HepG2 (cell line): ENCODE measurements around the gene BRINP1. TPM values are rescaled to one million over a fixed set of nuclear protein-coding genes. Genes with fewer than 3 reads are reported as not detected.

ENCODE experiments used
- ATAC-seq: fragments of 200-7000 bp; cut with Tn5 transposase; 3 replicates; pipeline ENCODE4 v1.9.1; 2020; ENCODE audit warnings: mild to moderate bottlenecking, moderate library complexity
- BruUV-seq: library from RNA; stranded (reverse); fragments of 400-500 nt; replicated peaks from 2 replicates; lab custom pipeline; 2021; lab: Mats Ljungman, UMichigan
- CTCF ChIA-PET: fragments of 300-600 bp; formaldehyde crosslinking; extraction: SDS; loops from one replicate; lab custom pipeline; 2021; ENCODE audit warnings: low total read pairs, inconsistent platforms, low intra/inter-chr PET ratio; lab: Yijun Ruan, JAX
- POLR2A ChIA-PET: fragments of 350-600 bp; sonication (Branson Sonifier 250); formaldehyde crosslinking; loops from one replicate; lab custom pipeline; 2020; ENCODE audit warnings: antibody characterized with exemption, inconsistent platforms; lab: Yijun Ruan, JAX
- DNase-seq: peaks from one replicate; pipeline ENCODE4 v3.0.0-alpha.2; 2015; ENCODE audit warnings: low spot score
- FAIRE-seq: peaks from 3 replicates; lab custom pipeline; 2011; peaks lifted over from hg19 to GRCh38; lab: Jason Lieb, UNC
- H2AFZ ChIP-seq: one replicate; pipeline ENCODE4 v1.6.1; 2011; ENCODE audit warnings: low read length, inconsistent platforms
- H3K27ac ChIP-seq: fragments of 300-600 bp; 3 replicates; pipeline ENCODE4 v1.8.0; 2011; ENCODE audit warnings: mixed run types, mild to moderate bottlenecking, mixed read lengths, low read length, inconsistent platforms; ENCODE audit not compliant: insufficient read depth; ENCODE audit errors: extremely low read length
- H3K27me3 ChIP-seq, 2 experiments: fragments of 200-600 bp in 1 of 2; 2 replicates in 1 of 2; 3 replicates in 1 of 2; pipeline versions ENCODE4 v1.6.0 to v1.8.0; 2011; ENCODE audit warnings: low read length in 2 of 2, mild to moderate bottlenecking in 2 of 2, moderate library complexity in 2 of 2, inconsistent platforms in 1 of 2; ENCODE audit not compliant: insufficient read depth in 2 of 2, control insufficient read depth in 1 of 2
- H3K36me3 ChIP-seq, 2 experiments: fragments of 200-600 bp in 1 of 2; replicated peaks in 1 of 2; 2 replicates in 1 of 2; 3 replicates in 1 of 2; pipeline versions ENCODE4 v1.5.1 to v1.8.0; 2011; ENCODE audit warnings: low read length in 2 of 2, inconsistent platforms in 1 of 2; ENCODE audit not compliant: insufficient read depth in 2 of 2, control insufficient read depth in 1 of 2
- H3K4me1 ChIP-seq: 2 replicates; pipeline ENCODE4 v1.5.1; 2012; ENCODE audit warnings: low read length, inconsistent platforms; ENCODE audit not compliant: insufficient read depth
- H3K4me2 ChIP-seq: 2 replicates; pipeline ENCODE4 v1.6.0; 2011; ENCODE audit warnings: low read depth, low read length, inconsistent platforms
- H3K4me3 ChIP-seq, 3 experiments: fragments of 200-600 bp in 1 of 3; sonication (generic), shearing (Covaris generic) in 1 of 3; replicated peaks in 1 of 3; 2 replicates each; pipeline ENCODE4 v1.5.1; 2011 to 2016; ENCODE audit warnings: low read length in 3 of 3, inconsistent platforms in 2 of 3, low read depth in 2 of 3, mild to moderate bottlenecking in 2 of 3, control low read depth in 1 of 3, mixed read lengths in 1 of 3; ENCODE audit not compliant: insufficient read depth in 1 of 3
- H3K79me2 ChIP-seq: one replicate; pipeline ENCODE4 v1.6.1; 2011; ENCODE audit warnings: low read length, inconsistent platforms; ENCODE audit not compliant: insufficient read depth
- H3K9ac ChIP-seq: 2 replicates; pipeline ENCODE4 v1.6.0; 2011; ENCODE audit warnings: mild to moderate bottlenecking, low read depth, low read length, inconsistent platforms; ENCODE audit not compliant: insufficient read depth
- H3K9me3 ChIP-seq: 2 replicates; pipeline ENCODE4 v1.5.1; 2012; ENCODE audit warnings: mild to moderate bottlenecking, low read length
- H4K20me1 ChIP-seq: 2 replicates; pipeline ENCODE4 v1.6.0; 2011; ENCODE audit warnings: inconsistent platforms, mild to moderate bottlenecking, low read length, moderate library complexity; ENCODE audit not compliant: insufficient read depth
- CBX2 ChIP-seq, 2 experiments: fragments of 200-600 bp in 1 of 2; sonication (generic); formaldehyde crosslinking in 1 of 2; IDR thresholded peaks; 2 replicates each; pipeline versions ENCODE4 v1.7.0 to v1.8.1; 2018 to 2022; ENCODE audit warnings: low read depth in 2 of 2, low read length in 1 of 2, mild to moderate bottlenecking in 1 of 2, missing genetic modification reagents in 1 of 2
- MEIS1 ChIP-seq: sonication (generic); formaldehyde crosslinking; IDR thresholded peaks from 2 replicates; pipeline ENCODE4 v1.9.0; 2021; ENCODE audit warnings: mild to moderate bottlenecking, missing genetic modification reagents, moderate library complexity, borderline replicate concordance
- PRPF4 ChIP-seq: fragments of 200-400 bp; formaldehyde crosslinking; IDR thresholded peaks from 2 replicates; pipeline ENCODE4 v1.6.1; 2016; ENCODE audit warnings: low read length, low read depth; ENCODE audit not compliant: poor library complexity, severe bottlenecking
- RBFOX2 ChIP-seq: fragments of 200-400 bp; formaldehyde crosslinking; IDR thresholded peaks from 2 replicates; pipeline ENCODE4 v1.6.1; 2017; ENCODE audit warnings: low read depth, mild to moderate bottlenecking, low read length
- RXRA ChIP-seq: sonication (generic); formaldehyde crosslinking; IDR thresholded peaks from 2 replicates; pipeline ENCODE4 v1.5.1; 2020; ENCODE audit warnings: missing genetic modification reagents
- ZNF34 ChIP-seq: sonication (generic); formaldehyde crosslinking; IDR thresholded peaks from 2 replicates; pipeline ENCODE4 v1.4.0; 2020; ENCODE audit warnings: mild to moderate bottlenecking, missing genetic modification reagents, borderline replicate concordance
- ZNF367 ChIP-seq: sonication (generic); formaldehyde crosslinking; IDR thresholded peaks from 2 replicates; pipeline ENCODE4 v1.4.0; 2020; ENCODE audit warnings: missing genetic modification reagents, borderline replicate concordance
- ZNF619 ChIP-seq: sonication (generic); formaldehyde crosslinking; IDR thresholded peaks from 2 replicates; pipeline ENCODE4 v1.4.0; 2020; ENCODE audit warnings: mild to moderate bottlenecking, missing genetic modification reagents
- ZNF749 ChIP-seq: sonication (generic); formaldehyde crosslinking; IDR thresholded peaks from 2 replicates; pipeline ENCODE4 v1.8.0; 2022; ENCODE audit warnings: mild to moderate bottlenecking, missing genetic modification reagents, moderate library complexity, borderline replicate concordance
- WGBS: methylation state at CpG from one replicate; pipeline ENCODE4 v1.1.6; 2017; ENCODE audit warnings: low lambda C conversion rate; 5-methylcytosine and 5-hydroxymethylcytosine counted together
- in situ Hi-C: cut with HindIII; loops from 2 replicates; pipeline ENCODE4 v1.10.0; 2017; ENCODE audit warnings: low pct_unique_long_range_greater_than_20kb; ENCODE audit not compliant: extremely low pct_ligation_motif_present
- intact Hi-C: fragments of 100-400 bp; cut with micrococcal nuclease; formaldehyde crosslinking; loops from one replicate; pipeline ENCODE4 v1.10.0; 2022; ENCODE audit not compliant: unreplicated experiment
- polyA plus RNA-seq, 8 experiments: library from polyadenylated mRNA; depleted of rRNA in 3 of 8; stranded (reverse) in 7 of 8; unstranded in 1 of 8; fragments of >200 nt; fragmentation: Illumina TruSeq in 4 of 8; extraction: Trizol in 4 of 8; gene quantifications; 2 replicates each; pipeline versions ENCODE4 v1.2.1 to v1.2.3, GENCODE V29; 2011 to 2016; ENCODE audit warnings: low read depth in 4 of 8, missing spikeins in 1 of 8, mixed read lengths in 1 of 8; ENCODE audit not compliant: insufficient read depth in 1 of 8
- total RNA-seq, 5 experiments: library from RNA; depleted of rRNA; stranded (reverse); fragments of >200 nt; fragmentation: Illumina TruSeq; extraction: Trizol; gene quantifications; 2 replicates each; pipeline ENCODE4 v1.2.3, GENCODE V29; 2016; ENCODE audit warnings: low read depth in 1 of 5
- TF ChIP-seq, protein P1 (sequence below): sonication (generic); formaldehyde crosslinking; IDR thresholded peaks from 2 replicates; pipeline ENCODE4; 2020; ENCODE audit warnings: missing genetic modification reagents, mild to moderate bottlenecking, borderline replicate concordance
- TF ChIP-seq, protein P2 (sequence below): IDR thresholded peaks from 2 replicates; pipeline ENCODE4 v1.6.1; 2016; ENCODE audit warnings: missing genetic modification reagents, missing compliant biosample characterization
- TF ChIP-seq, protein P3 (sequence below): IDR thresholded peaks from 2 replicates; pipeline ENCODE4 v1.6.1; 2016; ENCODE audit warnings: low read depth, missing genetic modification reagents, missing compliant biosample characterization

BRINP1 gene
- total and polyA plus RNA-seq, 2 of the 13 experiments (the other 11 are each of a cell fraction or from before 2014, with no cell fraction given): not detected

DNA sequence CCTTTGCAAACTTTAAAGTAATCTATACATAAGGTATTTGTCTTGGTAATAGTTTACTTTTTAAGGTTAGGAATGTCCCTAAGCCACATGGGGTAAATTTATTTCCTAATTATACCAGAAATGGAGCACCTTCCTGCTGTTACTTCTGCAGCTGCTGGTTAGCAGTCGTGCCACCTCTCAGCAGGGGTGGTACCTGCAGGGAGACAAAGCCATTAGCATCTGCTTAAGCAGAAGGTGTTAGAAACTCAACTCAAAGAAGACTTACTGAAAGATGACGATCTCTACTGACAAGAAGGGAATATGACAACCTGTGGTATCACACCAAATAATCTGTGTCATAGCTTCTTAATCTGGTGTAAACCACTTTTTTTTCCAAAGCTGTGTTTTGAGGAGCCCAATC, 173.7 kb downstream of the BRINP1 start:
- H3K27ac ChIP-seq: no peak overlapping the region
- H4K20me1 ChIP-seq: no peaks in the 10 kb centered on the region
- 0 out of 2 replicates have a peak, but pooled peaks cover 9% of the 10 kb centered on the region for H3K9me3 ChIP-seq
- no peaks in the 10 kb centered on the region for H3K36me3 ChIP-seq
- no peak overlapping the region for H3K9ac ChIP-seq
- H3K4me3 ChIP-seq: no peak overlapping the region
- no TSS peak for BruUV-seq
- no peaks in the 10 kb centered on the region for H3K79me2 ChIP-seq
- DNase-seq (no peak), ATAC-seq (no peak), FAIRE-seq (no peak)
- in situ Hi-C loops: no loop called here
- CTCF ChIA-PET: no interaction called here
- POLR2A ChIA-PET: no interaction called here
- intact Hi-C loops: no loop called here
- H2AFZ ChIP-seq: no peak overlapping the region
- no peaks in the 10 kb centered on the region for H3K4me1 ChIP-seq
- no peak overlapping the region for H3K4me2 ChIP-seq
- 0% methylated on average over 2 of the region's 2 CpGs for WGBS
- H3K27me3 ChIP-seq: no peaks in the 10 kb centered on the region
- TF ChIP-seq, protein P1, sequence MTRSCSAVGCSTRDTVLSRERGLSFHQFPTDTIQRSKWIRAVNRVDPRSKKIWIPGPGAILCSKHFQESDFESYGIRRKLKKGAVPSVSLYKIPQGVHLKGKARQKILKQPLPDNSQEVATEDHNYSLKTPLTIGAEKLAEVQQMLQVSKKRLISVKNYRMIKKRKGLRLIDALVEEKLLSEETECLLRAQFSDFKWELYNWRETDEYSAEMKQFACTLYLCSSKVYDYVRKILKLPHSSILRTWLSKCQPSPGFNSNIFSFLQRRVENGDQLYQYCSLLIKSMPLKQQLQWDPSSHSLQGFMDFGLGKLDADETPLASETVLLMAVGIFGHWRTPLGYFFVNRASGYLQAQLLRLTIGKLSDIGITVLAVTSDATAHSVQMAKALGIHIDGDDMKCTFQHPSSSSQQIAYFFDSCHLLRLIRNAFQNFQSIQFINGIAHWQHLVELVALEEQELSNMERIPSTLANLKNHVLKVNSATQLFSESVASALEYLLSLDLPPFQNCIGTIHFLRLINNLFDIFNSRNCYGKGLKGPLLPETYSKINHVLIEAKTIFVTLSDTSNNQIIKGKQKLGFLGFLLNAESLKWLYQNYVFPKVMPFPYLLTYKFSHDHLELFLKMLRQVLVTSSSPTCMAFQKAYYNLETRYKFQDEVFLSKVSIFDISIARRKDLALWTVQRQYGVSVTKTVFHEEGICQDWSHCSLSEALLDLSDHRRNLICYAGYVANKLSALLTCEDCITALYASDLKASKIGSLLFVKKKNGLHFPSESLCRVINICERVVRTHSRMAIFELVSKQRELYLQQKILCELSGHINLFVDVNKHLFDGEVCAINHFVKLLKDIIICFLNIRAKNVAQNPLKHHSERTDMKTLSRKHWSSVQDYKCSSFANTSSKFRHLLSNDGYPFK (CRISPR knock-in tag): no peak
- TF ChIP-seq, protein P2, sequence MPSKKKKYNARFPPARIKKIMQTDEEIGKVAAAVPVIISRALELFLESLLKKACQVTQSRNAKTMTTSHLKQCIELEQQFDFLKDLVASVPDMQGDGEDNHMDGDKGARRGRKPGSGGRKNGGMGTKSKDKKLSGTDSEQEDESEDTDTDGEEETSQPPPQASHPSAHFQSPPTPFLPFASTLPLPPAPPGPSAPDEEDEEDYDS: no peak
- TF ChIP-seq ZNF34 (CRISPR knock-in tag) (no peak), RBFOX2 (no peak), ZNF619 (CRISPR knock-in tag) (no peak), RXRA (CRISPR knock-in tag) (no peak), ZNF367 (CRISPR knock-in tag) (no peak), ZNF749 (CRISPR knock-in tag) (no peak), PRPF4 (no peak), MEIS1 (CRISPR knock-in tag) (no peak), CBX2 (IDR thresholded peaks at IDR 0.05; ENCODE audit: low read depth, low read length) (no peak), CBX2 (CRISPR knock-in tag; IDR thresholded peaks at IDR 0.05; ENCODE audit: low read depth) (no peak)
- TF ChIP-seq, protein P3, sequence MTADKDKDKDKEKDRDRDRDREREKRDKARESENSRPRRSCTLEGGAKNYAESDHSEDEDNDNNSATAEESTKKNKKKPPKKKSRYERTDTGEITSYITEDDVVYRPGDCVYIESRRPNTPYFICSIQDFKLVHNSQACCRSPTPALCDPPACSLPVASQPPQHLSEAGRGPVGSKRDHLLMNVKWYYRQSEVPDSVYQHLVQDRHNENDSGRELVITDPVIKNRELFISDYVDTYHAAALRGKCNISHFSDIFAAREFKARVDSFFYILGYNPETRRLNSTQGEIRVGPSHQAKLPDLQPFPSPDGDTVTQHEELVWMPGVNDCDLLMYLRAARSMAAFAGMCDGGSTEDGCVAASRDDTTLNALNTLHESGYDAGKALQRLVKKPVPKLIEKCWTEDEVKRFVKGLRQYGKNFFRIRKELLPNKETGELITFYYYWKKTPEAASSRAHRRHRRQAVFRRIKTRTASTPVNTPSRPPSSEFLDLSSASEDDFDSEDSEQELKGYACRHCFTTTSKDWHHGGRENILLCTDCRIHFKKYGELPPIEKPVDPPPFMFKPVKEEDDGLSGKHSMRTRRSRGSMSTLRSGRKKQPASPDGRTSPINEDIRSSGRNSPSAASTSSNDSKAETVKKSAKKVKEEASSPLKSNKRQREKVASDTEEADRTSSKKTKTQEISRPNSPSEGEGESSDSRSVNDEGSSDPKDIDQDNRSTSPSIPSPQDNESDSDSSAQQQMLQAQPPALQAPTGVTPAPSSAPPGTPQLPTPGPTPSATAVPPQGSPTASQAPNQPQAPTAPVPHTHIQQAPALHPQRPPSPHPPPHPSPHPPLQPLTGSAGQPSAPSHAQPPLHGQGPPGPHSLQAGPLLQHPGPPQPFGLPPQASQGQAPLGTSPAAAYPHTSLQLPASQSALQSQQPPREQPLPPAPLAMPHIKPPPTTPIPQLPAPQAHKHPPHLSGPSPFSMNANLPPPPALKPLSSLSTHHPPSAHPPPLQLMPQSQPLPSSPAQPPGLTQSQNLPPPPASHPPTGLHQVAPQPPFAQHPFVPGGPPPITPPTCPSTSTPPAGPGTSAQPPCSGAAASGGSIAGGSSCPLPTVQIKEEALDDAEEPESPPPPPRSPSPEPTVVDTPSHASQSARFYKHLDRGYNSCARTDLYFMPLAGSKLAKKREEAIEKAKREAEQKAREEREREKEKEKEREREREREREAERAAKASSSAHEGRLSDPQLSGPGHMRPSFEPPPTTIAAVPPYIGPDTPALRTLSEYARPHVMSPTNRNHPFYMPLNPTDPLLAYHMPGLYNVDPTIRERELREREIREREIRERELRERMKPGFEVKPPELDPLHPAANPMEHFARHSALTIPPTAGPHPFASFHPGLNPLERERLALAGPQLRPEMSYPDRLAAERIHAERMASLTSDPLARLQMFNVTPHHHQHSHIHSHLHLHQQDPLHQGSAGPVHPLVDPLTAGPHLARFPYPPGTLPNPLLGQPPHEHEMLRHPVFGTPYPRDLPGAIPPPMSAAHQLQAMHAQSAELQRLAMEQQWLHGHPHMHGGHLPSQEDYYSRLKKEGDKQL (CRISPR knock-in tag): no peak
